WERI-Rb-1 (cell line): ENCODE measurements around the gene FOXE1.

Experiments used
- DNase-seq: peaks from one replicate; pipeline ENCODE4 v3.0.0-alpha.2; 2020
- H3K27ac ChIP-seq: fragments of 250-450 bp; sonication (Bioruptor Pico); 2 replicates; pipeline ENCODE4 v1.5.1; 2020; ENCODE audit warnings: mild to moderate bottlenecking, moderate library complexity
- H3K27me3 ChIP-seq: fragments of 250-450 bp; sonication (Bioruptor Pico); 2 replicates; pipeline ENCODE4 v1.5.1; 2021; ENCODE audit warnings: mild to moderate bottlenecking, low read depth, moderate library complexity; ENCODE audit not compliant: insufficient read depth, severe bottlenecking
- H3K36me3 ChIP-seq: fragments of 250-450 bp; sonication (Bioruptor Pico); 2 replicates; pipeline ENCODE4 v1.5.1; 2020; ENCODE audit warnings: mild to moderate bottlenecking, moderate library complexity
- H3K4me3 ChIP-seq: 2 replicates; pipeline ENCODE4 v1.5.1; 2011; ENCODE audit warnings: low read depth, mild to moderate bottlenecking, control low read depth, low read length
- H3K9me3 ChIP-seq: fragments of 250-450 bp; sonication (Bioruptor Pico); 2 replicates; pipeline ENCODE4 v1.5.1; 2021; ENCODE audit warnings: mild to moderate bottlenecking, moderate library complexity; ENCODE audit not compliant: severe bottlenecking
- CTCF ChIP-seq: IDR thresholded peaks from 2 replicates; pipeline ENCODE4 v1.5.1; 2011; ENCODE audit warnings: low read depth, mild to moderate bottlenecking, control low read depth, inconsistent platforms, low read length

FOXE1 gene

GRCh38 chr9:97809666-97810344, 43.2 kb upstream of the FOXE1 start:
- H3K36me3 ChIP-seq: no peaks in the 10 kb centered on the region
- H3K27me3 ChIP-seq: no peaks in the 10 kb centered on the region
- H3K9me3 ChIP-seq: peaks cover 6% of the 10 kb centered on the region
- H3K27ac ChIP-seq: no peak overlapping the region
- peak; percentile 26 for DNase-seq
- no peak for TF ChIP-seq CTCF
- no peak overlapping the region for H3K4me3 ChIP-seq

- no peak for DNase-seq
- TF ChIP-seq CTCF: no peak
- Histone ChIP-seq H3K36me3 (no peaks in the 10 kb centered on the region), H3K4me3 (no peak overlapping the region), H3K27ac (no peak overlapping the region), H3K9me3 (peaks cover 6% of the 10 kb centered on the region), H3K27me3 (no peaks in the 10 kb centered on the region)
These were observed 41.3 kb upstream of the FOXE1 start for GRCh38 chr9:97811533-97812246.

GRCh38 chr9:97812247-97812543, 40.8 kb upstream of the FOXE1 start:
- no peaks in the 10 kb centered on the region for H3K27me3 ChIP-seq
- DNase-seq: no peak
- peaks cover 6% of the 10 kb centered on the region for H3K9me3 ChIP-seq
- TF ChIP-seq CTCF: no peak
- H3K27ac ChIP-seq: no peak overlapping the region
- no peak overlapping the region for H3K4me3 ChIP-seq
- no peaks in the 10 kb centered on the region for H3K36me3 ChIP-seq

GRCh38 chr9:97813072-97813471, 40.0 kb upstream of the FOXE1 start:
- no peak for DNase-seq
- Histone ChIP-seq H3K36me3 (no peaks in the 10 kb centered on the region), H3K9me3 (peaks cover 6% of the 10 kb centered on the region), H3K4me3 (no peak overlapping the region), H3K27me3 (no peaks in the 10 kb centered on the region), H3K27ac (no peak overlapping the region)
- TF ChIP-seq CTCF: no peak

GRCh38 chr9:97819735-97820134, 33.3 kb upstream of the FOXE1 start:
- Histone ChIP-seq H3K9me3 (peaks cover 2% of the 10 kb centered on the region), H3K36me3 (no peaks in the 10 kb centered on the region), H3K4me3 (no peak overlapping the region), H3K27ac (no peak overlapping the region), H3K27me3 (no peaks in the 10 kb centered on the region)
- no peak for TF ChIP-seq CTCF
- no peak for DNase-seq

- TF ChIP-seq CTCF: no peak
- H3K9me3 ChIP-seq: peaks cover 2% of the 10 kb centered on the region
- DNase-seq: no peak
- H3K4me3 ChIP-seq: no peak overlapping the region
- H3K27me3 ChIP-seq: no peaks in the 10 kb centered on the region
- no peaks in the 10 kb centered on the region for H3K36me3 ChIP-seq
- H3K27ac ChIP-seq: no peak overlapping the region
These were observed 32.7 kb upstream of the FOXE1 start for GRCh38 chr9:97820373-97820772.
